Endothelial cell of umbilical vein (primary cell): ENCODE results near the gene RBM47. TPM values are rescaled to one million over a fixed set of nuclear protein-coding genes. Genes with fewer than 3 reads are reported as not detected.

ENCODE experiments used
- BruUV-seq: library from RNA; stranded (reverse); fragments of 400-500 nt; replicated peaks from 2 replicates; lab custom pipeline; 2021; lab: Mats Ljungman, UMichigan
- CTCF ChIA-PET: fragments of 300-600, 350-600 bp; sonication (Branson Sonifier 250); formaldehyde crosslinking; loops from one replicate; lab custom pipeline; 2021; ENCODE audit warnings: antibody characterized with exemption, inconsistent platforms; lab: Charles Lee
- POLR2A ChIA-PET: fragments of 300-600, 350-600 bp; sonication (Branson Sonifier 250); formaldehyde crosslinking; loops from one replicate; lab custom pipeline; 2021; ENCODE audit warnings: antibody characterized with exemption, inconsistent platforms; lab: Charles Lee
- DNase-seq: peaks from one replicate; pipeline ENCODE4 v3.0.0-alpha.2; 2011; ENCODE audit warnings: low read depth, low spot score
- FAIRE-seq: peaks from 2 replicates; lab custom pipeline; 2011; peaks lifted over from hg19 to GRCh38; lab: Jason Lieb, UNC
- H2AFZ ChIP-seq: 2 replicates; pipeline ENCODE4 v1.6.0; 2012; ENCODE audit warnings: low read depth, low read length, control low read depth, inconsistent platforms
- H3K27ac ChIP-seq: 2 replicates; pipeline ENCODE4 v1.5.1; 2011; ENCODE audit warnings: low read depth, mild to moderate bottlenecking, control low read depth, low read length, moderate library complexity; ENCODE audit not compliant: insufficient read depth
- H3K27me3 ChIP-seq, 2 experiments: 2 replicates each; pipeline versions ENCODE4 v1.6.0 to v1.6.1; 2011; ENCODE audit warnings: low read length in 2 of 2, mixed read lengths in 1 of 2; ENCODE audit not compliant: control insufficient read depth in 2 of 2, insufficient read depth in 2 of 2
- H3K36me3 ChIP-seq, 2 experiments: 2 replicates in 1 of 2; 3 replicates in 1 of 2; pipeline ENCODE4 v1.5.1; 2011; ENCODE audit warnings: low read length in 2 of 2, mild to moderate bottlenecking in 1 of 2, moderate library complexity in 1 of 2; ENCODE audit not compliant: control insufficient read depth in 2 of 2, insufficient read depth in 2 of 2; ENCODE audit errors: extremely low read depth in 1 of 2
- H3K4me1 ChIP-seq: 3 replicates; pipeline ENCODE4 v1.5.1; 2011; ENCODE audit warnings: mild to moderate bottlenecking, low read length; ENCODE audit not compliant: control insufficient read depth, insufficient read depth; ENCODE audit errors: extremely low read depth
- H3K4me2 ChIP-seq: 2 replicates; pipeline ENCODE4 v1.6.1; 2011; ENCODE audit warnings: low read length, control low read depth, mixed read lengths; ENCODE audit not compliant: insufficient read depth
- H3K4me3 ChIP-seq, 3 experiments: fragments of 200-600 bp in 1 of 3; sonication (generic), shearing (Covaris generic) in 1 of 3; replicated peaks in 1 of 3; 2 replicates each; pipeline ENCODE4 v1.5.1; 2011 to 2016; ENCODE audit warnings: control low read depth in 3 of 3, low read length in 3 of 3, mild to moderate bottlenecking in 2 of 3, inconsistent platforms in 1 of 3, low read depth in 1 of 3, moderate library complexity in 1 of 3; ENCODE audit not compliant: insufficient read depth in 1 of 3
- H3K79me2 ChIP-seq: 2 replicates; pipeline ENCODE4 v1.6.0; 2012; ENCODE audit warnings: low read length, inconsistent platforms; ENCODE audit not compliant: control insufficient read depth, insufficient read depth
- H3K9ac ChIP-seq: replicated peaks from 2 replicates; pipeline ENCODE3; 2011; ENCODE audit warnings: low read length, control low read depth; ENCODE audit not compliant: insufficient read depth; ENCODE audit errors: extremely low read depth
- H3K9me1 ChIP-seq: replicated peaks from 3 replicates; pipeline ENCODE4 v1.6.0; 2011; ENCODE audit warnings: mild to moderate bottlenecking, low read length; ENCODE audit not compliant: control insufficient read depth, insufficient read depth; ENCODE audit errors: extremely low read depth
- H3K9me3 ChIP-seq: replicated peaks from 2 replicates; pipeline ENCODE4 v1.5.1; 2012; ENCODE audit warnings: low read length, inconsistent platforms; ENCODE audit not compliant: control insufficient read depth, insufficient read depth
- H4K20me1 ChIP-seq: replicated peaks from 2 replicates; pipeline ENCODE3; 2011; ENCODE audit warnings: mild to moderate bottlenecking, low read length; ENCODE audit not compliant: control insufficient read depth, insufficient read depth; ENCODE audit errors: extremely low read depth
- CTCF ChIP-seq, 2 donors: IDR thresholded peaks; 1 replicate in 1 of 2; 2 replicates in 1 of 2; pipeline ENCODE4 v1.5.1; 2011; ENCODE audit warnings: low read length in 2 of 2, mild to moderate bottlenecking in 2 of 2, moderate library complexity in 2 of 2, control low read depth in 1 of 2, inconsistent platforms in 1 of 2, low read depth in 1 of 2; ENCODE audit not compliant: insufficient read depth in 1 of 2; ENCODE audit errors: extremely low read depth in 1 of 2
- EZH2 ChIP-seq: IDR thresholded peaks from 2 replicates; pipeline ENCODE4 v1.6.1; 2012; ENCODE audit warnings: borderline replicate concordance, low read depth, mild to moderate bottlenecking, moderate library complexity, low read length, inconsistent platforms; ENCODE audit not compliant: severe bottlenecking
- FOS ChIP-seq: IDR thresholded peaks from 2 replicates; pipeline ENCODE4 v1.6.1; 2011; ENCODE audit warnings: mild to moderate bottlenecking, low read length, moderate library complexity, borderline replicate concordance; ENCODE audit not compliant: insufficient read depth
- GATA2 ChIP-seq: IDR thresholded peaks from 2 replicates; pipeline ENCODE4 v1.7.0; 2011; ENCODE audit warnings: low read depth, mild to moderate bottlenecking, moderate library complexity, mixed read lengths, low read length; ENCODE audit not compliant: insufficient read length, insufficient read depth
- JUN ChIP-seq: IDR thresholded peaks from 2 replicates; pipeline ENCODE4 v1.6.1; 2011; ENCODE audit warnings: borderline replicate concordance, low read depth; ENCODE audit not compliant: insufficient read length, insufficient read depth
- POLR2A ChIP-seq: IDR thresholded peaks from 2 replicates; pipeline ENCODE4 v1.6.1; 2012; ENCODE audit warnings: low read depth, mild to moderate bottlenecking, control low read depth, low read length
- POLR2AphosphoS5 ChIP-seq: IDR thresholded peaks from 2 replicates; pipeline ENCODE4 v1.6.1; 2012; ENCODE audit warnings: low read depth, mild to moderate bottlenecking, control low read depth, low read length, moderate library complexity; ENCODE audit not compliant: insufficient read depth
- dilution Hi-C: fragments of 300-500 bp; cut with MboI; formaldehyde crosslinking; loops from one replicate; pipeline ENCODE4 v1.15.0; 2019; ENCODE audit warnings: low sequenced_read_pairs; ENCODE audit not compliant: extremely low pct_ligation_motif_present
- intact Hi-C: fragments of 100-400 bp; cut with micrococcal nuclease; formaldehyde crosslinking; loops from one replicate; pipeline ENCODE4 v1.10.0; 2022
- polyA plus RNA-seq, 4 experiments: library from polyadenylated mRNA; depleted of rRNA in 3 of 4; stranded (reverse) in 3 of 4; unstranded in 1 of 4; fragments of >200 nt; gene quantifications; 2 replicates each; pipeline versions ENCODE4 v1.2.1 to v1.2.3, GENCODE V29; 2011 to 2012; ENCODE audit warnings: missing spikeins in 1 of 4
- total RNA-seq: library from RNA; stranded (reverse); gene quantifications from 2 replicates; pipeline ENCODE4 v1.2.3, GENCODE V29; 2021

The RBM47 gene
- total and polyA plus RNA-seq, 2 donors (not counting 3 experiments of a cell fraction or from before 2014, with no cell fraction given): not detected

GRCh38 chr4:40573593-40574311 lies 55.9 kb downstream of the RBM47 start:
- H3K9me3 ChIP-seq: no peaks in the 10 kb centered on the region
- BruUV-seq: no TSS peak
- ChIA-PET CTCF (interaction anchor here (1.3 kb wide), 1 partner anchor 20 kb away, joined by 4 read pairs; no protein-coding TSS in a partner anchor), POLR2A (no interaction called here)
- peaks cover 6% of the 10 kb centered on the region for H3K4me1 ChIP-seq
- dilution Hi-C loops (no loop called here), intact Hi-C loops (no loop called here)
- no peaks in the 10 kb centered on the region for H3K79me2 ChIP-seq
- no peak overlapping the region for H3K4me3 ChIP-seq
- no peak for TF ChIP-seq JUN
- TF ChIP-seq POLR2A: no peak
- no peak for TF ChIP-seq POLR2AphosphoS5
- TF ChIP-seq GATA2: no peak
- TF ChIP-seq FOS: no peak
- no peak for TF ChIP-seq CTCF (IDR thresholded peaks at IDR 0.05; ENCODE audit: extremely low read depth in 1 of 2, insufficient read depth in 1 of 2, low read depth in 1 of 2, low read length in 2 of 2)
- no peak for TF ChIP-seq EZH2
- peaks cover 0 to 2% of the 10 kb centered on the region in 2 experiments for H3K27me3 ChIP-seq
- H3K4me2 ChIP-seq: no peak overlapping the region
- H4K20me1 ChIP-seq: no peaks in the 10 kb centered on the region
- FAIRE-seq (no peak), DNase-seq (no peak)
- H3K36me3 ChIP-seq: no peaks in the 10 kb centered on the region
- H2AFZ ChIP-seq: no peak overlapping the region
- no peak overlapping the region for H3K27ac ChIP-seq
- no peaks in the 10 kb centered on the region for H3K9me1 ChIP-seq
- no peak overlapping the region for H3K9ac ChIP-seq
